MM.1S (cell line): Measurements from ENCODE around the gene CHRND.

Source experiments
- CTCF ChIP-seq: fragments of 300-600 bp; sonication (generic); IDR thresholded peaks from 2 replicates; pipeline ENCODE4 v1.5.1; 2016; ENCODE audit warnings: antibody characterized with exemption, low read length, mixed read lengths
- EZH2phosphoT487 ChIP-seq: fragments of 300-600 bp; sonication (generic); IDR thresholded peaks from 2 replicates; pipeline ENCODE4 v1.6.1; 2018; ENCODE audit warnings: antibody characterized with exemption, low read length

- TF ChIP-seq CTCF = no peak
- no peak for TF ChIP-seq EZH2phosphoT487
Observed at GRCh38 chr2:232519581-232520438, 6.2 kb upstream of the CHRND start, which contains the start of gene PRSS56.
